DND-41 (cell line): ENCODE measurements around the gene MCCC2.

Experiments used
- ATAC-seq: fragments of 200-7000 bp; cut with Tn5 transposase; 3 replicates; pipeline ENCODE4 v1.9.1; 2021; ENCODE audit warnings: low read depth; ENCODE audit not compliant: insufficient read depth
- DNase-seq: peaks from one replicate; pipeline ENCODE4 v3.0.0-alpha.2; 2020
- H2AFZ ChIP-seq: 2 replicates; pipeline ENCODE4 v1.6.0; 2012; ENCODE audit warnings: low read depth, low read length
- H3K27ac ChIP-seq: 2 replicates; pipeline ENCODE4 v1.5.1; 2012; ENCODE audit warnings: low read length, inconsistent platforms
- H3K27me3 ChIP-seq: fragments of 200-600 bp; sonication (generic); 2 replicates; pipeline ENCODE4 v1.6.0; 2012; ENCODE audit warnings: low read length, mild to moderate bottlenecking, inconsistent platforms; ENCODE audit not compliant: insufficient read depth, poor library complexity
- H3K36me3 ChIP-seq: 2 replicates; pipeline ENCODE4 v1.5.1; 2012; ENCODE audit warnings: low read length, inconsistent platforms; ENCODE audit not compliant: insufficient read depth
- H3K4me1 ChIP-seq: 2 replicates; pipeline ENCODE4 v1.5.1; 2012; ENCODE audit warnings: mild to moderate bottlenecking, low read length; ENCODE audit not compliant: insufficient read depth
- H3K4me2 ChIP-seq: 2 replicates; pipeline ENCODE4 v1.6.0; 2012; ENCODE audit warnings: mild to moderate bottlenecking, moderate library complexity, low read length, inconsistent platforms; ENCODE audit not compliant: insufficient read depth
- H3K4me3 ChIP-seq, 2 experiments: fragments of 200-600 bp in 1 of 2; shearing (Covaris generic) in 1 of 2; 2 replicates each; pipeline ENCODE4 v1.5.1; 2012 to 2016; ENCODE audit warnings: inconsistent platforms in 2 of 2, low read length in 2 of 2, mild to moderate bottlenecking in 2 of 2, low read depth in 1 of 2, moderate library complexity in 1 of 2
- H3K79me2 ChIP-seq: 2 replicates; pipeline ENCODE4 v1.6.0; 2012; ENCODE audit warnings: low read length, inconsistent platforms; ENCODE audit not compliant: insufficient read depth
- H3K9ac ChIP-seq: 2 replicates; pipeline ENCODE4 v1.6.0; 2012; ENCODE audit warnings: low read depth, mild to moderate bottlenecking, inconsistent platforms, low read length, moderate library complexity
- H3K9me3 ChIP-seq: 2 replicates; pipeline ENCODE4 v1.5.1; 2012; ENCODE audit warnings: low read length, moderate library complexity, mild to moderate bottlenecking, inconsistent platforms; ENCODE audit not compliant: insufficient read depth, severe bottlenecking
- H4K20me1 ChIP-seq: 2 replicates; pipeline ENCODE4 v1.6.0; 2012; ENCODE audit warnings: low read length; ENCODE audit not compliant: insufficient read depth
- EZH2 ChIP-seq: IDR thresholded peaks from 3 replicates; pipeline ENCODE4 v1.6.1; 2012; ENCODE audit warnings: borderline replicate concordance, low read depth, mild to moderate bottlenecking, moderate library complexity, low read length, inconsistent platforms; ENCODE audit not compliant: severe bottlenecking
- TF ChIP-seq, protein P1 (sequence below): IDR thresholded peaks from 2 replicates; pipeline ENCODE4 v1.5.1; 2012; ENCODE audit warnings: borderline replicate concordance, low read length, moderate library complexity, mild to moderate bottlenecking; ENCODE audit not compliant: poor library complexity, severe bottlenecking; ENCODE audit errors: extremely low read depth

Gene MCCC2

DNA sequence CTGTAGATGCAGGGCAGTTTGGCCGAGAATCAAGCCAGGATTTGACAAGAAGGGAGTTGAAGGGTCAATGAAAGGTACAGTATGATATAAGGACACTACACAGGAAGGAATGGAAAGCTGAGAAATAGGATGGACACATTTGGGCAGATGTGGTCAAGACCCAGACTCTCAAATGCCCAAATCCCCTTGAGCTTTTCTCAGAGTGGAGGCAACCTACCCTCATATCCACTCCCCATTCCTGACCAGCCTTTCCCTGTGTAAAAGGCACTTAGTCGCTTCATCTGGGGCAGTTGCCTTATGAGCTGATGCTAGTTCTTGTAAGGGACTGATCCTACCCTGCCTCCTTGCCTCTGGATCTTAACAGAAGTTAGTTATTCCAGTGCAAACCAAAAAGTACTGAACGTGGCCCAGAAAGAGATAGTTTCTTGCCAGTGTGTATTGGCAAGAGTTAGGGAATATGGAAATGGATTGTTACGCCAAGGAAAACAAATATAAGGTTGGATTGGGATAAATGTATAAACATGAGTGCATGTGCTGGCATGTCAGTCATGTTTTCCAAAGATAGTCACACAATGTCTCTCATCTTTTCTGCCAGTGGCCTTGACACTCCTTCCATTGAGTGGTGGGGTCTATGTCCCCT lies 4.1 kb upstream of the MCCC2 start:
- H4K20me1 ChIP-seq = no peaks in the 10 kb centered on the region
- H3K27me3 ChIP-seq = no peaks in the 10 kb centered on the region
- H3K27ac ChIP-seq = no peak overlapping the region
- H2AFZ ChIP-seq = no peak overlapping the region
- DNase-seq (no peak), ATAC-seq (no peak)
- TF ChIP-seq, protein P1, sequence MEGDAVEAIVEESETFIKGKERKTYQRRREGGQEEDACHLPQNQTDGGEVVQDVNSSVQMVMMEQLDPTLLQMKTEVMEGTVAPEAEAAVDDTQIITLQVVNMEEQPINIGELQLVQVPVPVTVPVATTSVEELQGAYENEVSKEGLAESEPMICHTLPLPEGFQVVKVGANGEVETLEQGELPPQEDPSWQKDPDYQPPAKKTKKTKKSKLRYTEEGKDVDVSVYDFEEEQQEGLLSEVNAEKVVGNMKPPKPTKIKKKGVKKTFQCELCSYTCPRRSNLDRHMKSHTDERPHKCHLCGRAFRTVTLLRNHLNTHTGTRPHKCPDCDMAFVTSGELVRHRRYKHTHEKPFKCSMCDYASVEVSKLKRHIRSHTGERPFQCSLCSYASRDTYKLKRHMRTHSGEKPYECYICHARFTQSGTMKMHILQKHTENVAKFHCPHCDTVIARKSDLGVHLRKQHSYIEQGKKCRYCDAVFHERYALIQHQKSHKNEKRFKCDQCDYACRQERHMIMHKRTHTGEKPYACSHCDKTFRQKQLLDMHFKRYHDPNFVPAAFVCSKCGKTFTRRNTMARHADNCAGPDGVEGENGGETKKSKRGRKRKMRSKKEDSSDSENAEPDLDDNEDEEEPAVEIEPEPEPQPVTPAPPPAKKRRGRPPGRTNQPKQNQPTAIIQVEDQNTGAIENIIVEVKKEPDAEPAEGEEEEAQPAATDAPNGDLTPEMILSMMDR = no peak
- no peak for TF ChIP-seq EZH2
- no peaks in the 10 kb centered on the region for H3K9me3 ChIP-seq
- H3K4me3 ChIP-seq = no peak overlapping the region
- H3K9ac ChIP-seq = no peak overlapping the region
- H3K4me1 ChIP-seq = peaks cover 14% of the 10 kb centered on the region
- no peak overlapping the region for H3K4me2 ChIP-seq
- H3K79me2 ChIP-seq = peaks cover 9% of the 10 kb centered on the region
- H3K36me3 ChIP-seq = no peaks in the 10 kb centered on the region

GRCh38 chr5:71586052-71586940 lies 844 bp upstream of the MCCC2 start:
- Histone ChIP-seq H3K36me3 (no peaks in the 10 kb centered on the region), H3K4me2 (peak overlapping the region; percentile 79), H2AFZ (peak overlapping the region; percentile 87), H3K4me1 (peaks cover 36% of the 10 kb centered on the region), H3K27ac (peak overlapping the region; percentile 87), H3K79me2 (peaks cover 42% of the 10 kb centered on the region), H3K27me3 (no peaks in the 10 kb centered on the region), H4K20me1 (no peaks in the 10 kb centered on the region), H3K9ac (peak overlapping the region; percentile 97), H3K9me3 (no peaks in the 10 kb centered on the region), H3K4me3 (peak overlapping the region; percentile 93 to 95)
- peak; percentile 9; the same call in 2 of the 3 replicates for ATAC-seq
- no peak for TF ChIP-seq EZH2
- TF ChIP-seq, protein P1 = no peak
- DNase-seq = peak; percentile 47

- Histone ChIP-seq H3K9ac (peak overlapping the region; percentile 97), H3K27ac (peak overlapping the region; percentile 87), H4K20me1 (no peaks in the 10 kb centered on the region), H3K4me3 (peak overlapping the region; percentile 93 to 95), H3K79me2 (peaks cover 57% of the 10 kb centered on the region), H3K36me3 (peaks cover 3% of the 10 kb centered on the region), H3K9me3 (no peaks in the 10 kb centered on the region), H3K27me3 (no peaks in the 10 kb centered on the region), H3K4me1 (peaks cover 36% of the 10 kb centered on the region), H2AFZ (peak overlapping the region; percentile 94), H3K4me2 (peak overlapping the region; percentile 79)
- TF ChIP-seq, protein P1 = peak; percentile 14
- no peak for TF ChIP-seq EZH2
- ATAC-seq = 0 out of 3 replicates have a peak, but pooled peaks have one; percentile 0
- DNase-seq = peak; percentile 9
Measured at GRCh38 chr5:71587766-71588532, 809 bp downstream of the MCCC2 start.
